HepG2 (cell line): ENCODE measurements around the gene WNT7A.

ENCODE experiments used
- ELF4 ChIP-seq: sonication (generic); formaldehyde crosslinking; IDR thresholded peaks from 2 replicates; pipeline ENCODE4 v1.5.0; 2020; ENCODE audit warnings: missing genetic modification reagents, mild to moderate bottlenecking, moderate library complexity, borderline replicate concordance
- ERF ChIP-seq: IDR thresholded peaks from 2 replicates; pipeline ENCODE4 v1.6.1; 2018; ENCODE audit warnings: missing biosample characterization, missing genetic modification reagents
- JUND ChIP-seq: sonication (generic); formaldehyde crosslinking; IDR thresholded peaks from 2 replicates; pipeline ENCODE4 v1.8.0; 2022; ENCODE audit warnings: mild to moderate bottlenecking, missing genetic modification reagents
- MYC ChIP-seq: sonication (generic); formaldehyde crosslinking; IDR thresholded peaks from 2 replicates; pipeline ENCODE4 v1.9.0; 2021; ENCODE audit warnings: missing genetic modification reagents, borderline replicate concordance
- RAD51 ChIP-seq: fragments of 450-650 bp; IDR thresholded peaks from 2 replicates; pipeline ENCODE4 v1.6.1; 2016; ENCODE audit warnings: borderline replicate concordance
- RXRA ChIP-seq: sonication (generic); formaldehyde crosslinking; IDR thresholded peaks from 2 replicates; pipeline ENCODE4 v1.5.1; 2020; ENCODE audit warnings: missing genetic modification reagents
- ZFP62 ChIP-seq: sonication (generic); formaldehyde crosslinking; IDR thresholded peaks from 2 replicates; pipeline ENCODE4 v1.4.0; 2020; ENCODE audit warnings: missing genetic modification reagents
- ZNF253 ChIP-seq: sonication (generic); formaldehyde crosslinking; IDR thresholded peaks from 2 replicates; pipeline ENCODE4 v1.8.0; 2022; ENCODE audit warnings: mild to moderate bottlenecking, missing genetic modification reagents, borderline replicate concordance
- ZNF563 ChIP-seq: sonication (generic); formaldehyde crosslinking; IDR thresholded peaks from 2 replicates; pipeline ENCODE4 v1.8.0; 2022; ENCODE audit warnings: mild to moderate bottlenecking, moderate library complexity, missing genetic modification reagents
- TF ChIP-seq, protein P1 (sequence below): sonication (generic); formaldehyde crosslinking; IDR thresholded peaks from 2 replicates; pipeline ENCODE4 v1.9.0; 2022; ENCODE audit warnings: missing genetic modification reagents, mild to moderate bottlenecking, borderline replicate concordance
- TF ChIP-seq, protein P2 (sequence below): sonication (generic); formaldehyde crosslinking; IDR thresholded peaks from 2 replicates; pipeline ENCODE4 v1.5.0; 2020; ENCODE audit warnings: mild to moderate bottlenecking, missing genetic modification reagents, moderate library complexity
- TF ChIP-seq, protein P3 (sequence below): sonication (generic); formaldehyde crosslinking; IDR thresholded peaks from 2 replicates; pipeline ENCODE4 v1.4.0; 2020; ENCODE audit warnings: missing genetic modification reagents

DNA sequence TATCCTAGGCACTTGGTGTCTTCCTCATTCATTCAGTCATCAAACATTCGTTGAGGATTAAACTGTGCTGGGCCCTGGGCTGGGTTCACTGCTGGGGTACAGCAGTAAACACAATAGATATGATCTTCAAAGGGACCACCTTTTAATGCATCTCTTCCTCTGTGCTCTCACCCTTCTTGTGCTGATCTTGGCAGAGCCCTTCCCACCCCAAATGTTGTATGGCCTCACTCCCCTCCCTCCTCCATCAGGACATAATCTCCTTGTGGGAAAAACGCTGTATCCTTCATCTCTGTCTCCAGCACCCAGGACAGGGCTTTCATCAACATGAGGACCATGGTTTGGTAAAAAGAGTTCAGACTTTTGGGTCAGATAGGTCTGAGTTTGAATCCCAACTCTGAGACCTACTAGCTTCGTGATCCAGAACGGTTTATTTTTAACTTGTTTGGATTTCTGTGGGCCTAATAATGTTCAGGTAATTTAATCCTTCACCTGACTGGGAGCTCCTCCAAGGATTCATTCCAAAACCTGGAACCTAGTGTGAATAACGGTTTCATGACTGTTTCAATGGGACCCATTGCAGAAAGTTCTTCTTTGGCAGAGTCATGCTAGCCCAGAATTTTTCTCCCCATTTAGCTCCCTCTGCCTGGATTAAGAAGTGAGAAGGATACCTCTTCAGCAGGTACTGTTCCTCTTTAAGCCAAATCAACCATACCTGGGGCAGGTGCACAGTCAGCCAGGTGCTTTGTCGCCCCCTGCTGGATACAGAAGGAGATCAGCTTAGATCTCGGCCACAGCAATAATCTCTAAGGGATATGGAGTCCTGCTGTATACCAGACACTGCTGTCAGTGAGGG is 5.2 kb upstream of the WNT7A start:
- TF ChIP-seq, protein P1, sequence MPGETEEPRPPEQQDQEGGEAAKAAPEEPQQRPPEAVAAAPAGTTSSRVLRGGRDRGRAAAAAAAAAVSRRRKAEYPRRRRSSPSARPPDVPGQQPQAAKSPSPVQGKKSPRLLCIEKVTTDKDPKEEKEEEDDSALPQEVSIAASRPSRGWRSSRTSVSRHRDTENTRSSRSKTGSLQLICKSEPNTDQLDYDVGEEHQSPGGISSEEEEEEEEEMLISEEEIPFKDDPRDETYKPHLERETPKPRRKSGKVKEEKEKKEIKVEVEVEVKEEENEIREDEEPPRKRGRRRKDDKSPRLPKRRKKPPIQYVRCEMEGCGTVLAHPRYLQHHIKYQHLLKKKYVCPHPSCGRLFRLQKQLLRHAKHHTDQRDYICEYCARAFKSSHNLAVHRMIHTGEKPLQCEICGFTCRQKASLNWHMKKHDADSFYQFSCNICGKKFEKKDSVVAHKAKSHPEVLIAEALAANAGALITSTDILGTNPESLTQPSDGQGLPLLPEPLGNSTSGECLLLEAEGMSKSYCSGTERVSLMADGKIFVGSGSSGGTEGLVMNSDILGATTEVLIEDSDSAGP: no peak
- TF ChIP-seq MYC (CRISPR knock-in tag): no peak
- TF ChIP-seq JUND (CRISPR knock-in tag): no peak
- TF ChIP-seq ZNF563 (CRISPR knock-in tag): no peak
- TF ChIP-seq, protein P2, sequence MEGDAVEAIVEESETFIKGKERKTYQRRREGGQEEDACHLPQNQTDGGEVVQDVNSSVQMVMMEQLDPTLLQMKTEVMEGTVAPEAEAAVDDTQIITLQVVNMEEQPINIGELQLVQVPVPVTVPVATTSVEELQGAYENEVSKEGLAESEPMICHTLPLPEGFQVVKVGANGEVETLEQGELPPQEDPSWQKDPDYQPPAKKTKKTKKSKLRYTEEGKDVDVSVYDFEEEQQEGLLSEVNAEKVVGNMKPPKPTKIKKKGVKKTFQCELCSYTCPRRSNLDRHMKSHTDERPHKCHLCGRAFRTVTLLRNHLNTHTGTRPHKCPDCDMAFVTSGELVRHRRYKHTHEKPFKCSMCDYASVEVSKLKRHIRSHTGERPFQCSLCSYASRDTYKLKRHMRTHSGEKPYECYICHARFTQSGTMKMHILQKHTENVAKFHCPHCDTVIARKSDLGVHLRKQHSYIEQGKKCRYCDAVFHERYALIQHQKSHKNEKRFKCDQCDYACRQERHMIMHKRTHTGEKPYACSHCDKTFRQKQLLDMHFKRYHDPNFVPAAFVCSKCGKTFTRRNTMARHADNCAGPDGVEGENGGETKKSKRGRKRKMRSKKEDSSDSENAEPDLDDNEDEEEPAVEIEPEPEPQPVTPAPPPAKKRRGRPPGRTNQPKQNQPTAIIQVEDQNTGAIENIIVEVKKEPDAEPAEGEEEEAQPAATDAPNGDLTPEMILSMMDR: peak; percentile 79
- no peak for TF ChIP-seq ZFP62 (CRISPR knock-in tag)
- TF ChIP-seq RXRA: no peak
- no peak for TF ChIP-seq ZNF253 (CRISPR knock-in tag)
- TF ChIP-seq, protein P3, sequence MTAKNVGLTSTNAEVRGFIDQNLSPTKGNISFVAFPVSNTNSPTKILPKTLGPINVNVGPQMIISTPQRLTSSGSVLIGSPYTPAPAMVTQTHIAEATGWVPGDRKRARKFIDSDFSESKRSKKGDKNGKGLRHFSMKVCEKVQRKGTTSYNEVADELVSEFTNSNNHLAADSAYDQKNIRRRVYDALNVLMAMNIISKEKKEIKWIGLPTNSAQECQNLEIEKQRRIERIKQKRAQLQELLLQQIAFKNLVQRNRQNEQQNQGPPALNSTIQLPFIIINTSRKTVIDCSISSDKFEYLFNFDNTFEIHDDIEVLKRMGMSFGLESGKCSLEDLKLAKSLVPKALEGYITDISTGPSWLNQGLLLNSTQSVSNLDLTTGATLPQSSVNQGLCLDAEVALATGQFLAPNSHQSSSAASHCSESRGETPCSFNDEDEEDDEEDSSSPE (CRISPR knock-in tag): no peak
- TF ChIP-seq ELF4 (CRISPR knock-in tag): no peak
- TF ChIP-seq ERF (CRISPR knock-in tag): no peak
- no peak for TF ChIP-seq RAD51
